Keratinocyte (primary cell): Measurements from ENCODE around the gene TM4SF5.

Experiments used
- CTCF ChIP-seq, 3 experiments: IDR thresholded peaks in 1 of 3; conservative IDR thresholded peaks in 1 of 3; optimal IDR thresholded peaks in 1 of 3; 2 replicates in 2 of 3; 3 replicates in 1 of 3; pipeline versions ENCODE3 to v1.5.1; 2011; ENCODE audit warnings: low read length in 3 of 3, mild to moderate bottlenecking in 3 of 3, moderate library complexity in 2 of 3, control low read depth in 1 of 3, inconsistent platforms in 1 of 3; ENCODE audit not compliant: insufficient read depth in 2 of 3; ENCODE audit errors: extremely low read depth in 1 of 3
- EZH2 ChIP-seq: IDR thresholded peaks from one replicate; pipeline ENCODE4 v1.6.1; 2012; ENCODE audit warnings: inconsistent platforms, mild to moderate bottlenecking, low read length, moderate library complexity

- no peak for TF ChIP-seq EZH2
- TF ChIP-seq CTCF (optimal IDR thresholded peaks at IDR 0.05 in 1 of 3, IDR thresholded peaks at IDR 0.05 in 1 of 3, conservative IDR thresholded peaks at IDR 0.05 in 1 of 3; ENCODE audit: extremely low read depth in 1 of 3, insufficient read depth in 2 of 3, low read length in 3 of 3) = no peak
Observed at GRCh38 chr17:4743898-4744297, 27.8 kb upstream of the TM4SF5 start.
